HG02759 (cell line): ENCODE results near the gene ACTR10.
A peak's percentile ranks its signal among the peaks of the same experiment; 100 is the strongest.

Experiments
- ATAC-seq: cut with Tn5 transposase; IDR thresholded peaks from one replicate; pipeline ENCODE4 v1.9.1; 2021; ENCODE audit warnings: mild to moderate bottlenecking, moderate library complexity; ENCODE audit not compliant: unreplicated experiment

Gene ACTR10

GRCh38 chr14:58199726-58200479 is at the start of gene ACTR10:
Gene ACTR10 (plus strand): TSS chr14:58200149. CDS start chr14:58200218, 69 bp downstream.
- ATAC-seq: peak; percentile 93

GRCh38 chr14:58150243-58150805 is 49.6 kb upstream of the ACTR10 start:
- ATAC-seq: no peak

GRCh38 chr14:58151133-58152013 is 48.6 kb upstream of the ACTR10 start:
- ATAC-seq: peak; percentile 55

GRCh38 chr14:58152014-58152857 is 47.7 kb upstream of the ACTR10 start, which contains the start of gene ARMH4:
Gene ARMH4 (minus strand): TSS chr14:58152213. CDS start chr14:58139358, 12,855 bp downstream.
- ATAC-seq: peak; percentile 97

- no peak for ATAC-seq
Measured at GRCh38 chr14:58160561-58160960, 39.4 kb upstream of the ACTR10 start.

GRCh38 chr14:58166005-58166983 is 33.7 kb upstream of the ACTR10 start:
- no peak for ATAC-seq

GRCh38 chr14:58167057-58167456 is 32.9 kb upstream of the ACTR10 start:
- no peak for ATAC-seq

- no peak for ATAC-seq
Measured at GRCh38 chr14:58167891-58168290, 32.1 kb upstream of the ACTR10 start.

- peak; percentile 97 for ATAC-seq
Measured at GRCh38 chr14:58171090-58171489, 28.9 kb upstream of the ACTR10 start.

GRCh38 chr14:58177125-58177524 is 22.8 kb upstream of the ACTR10 start:
- ATAC-seq: no peak

GRCh38 chr14:58189176-58189575 is 10.8 kb upstream of the ACTR10 start:
- ATAC-seq: no peak

GRCh38 chr14:58191763-58192601 is 8.0 kb upstream of the ACTR10 start:
- no peak for ATAC-seq

- no peak for ATAC-seq
Measured at GRCh38 chr14:58193542-58193941, 6.4 kb upstream of the ACTR10 start.

- ATAC-seq: no peak
Measured at GRCh38 chr14:58196198-58196597, 3.8 kb upstream of the ACTR10 start.

- ATAC-seq: no peak
Measured at GRCh38 chr14:58198086-58198485, 1.9 kb upstream of the ACTR10 start.

GRCh38 chr14:58200480-58200841 is 512 bp downstream of the ACTR10 start:
- ATAC-seq: peak; percentile 7

GRCh38 chr14:58200846-58201245 is 897 bp downstream of the ACTR10 start:
- no peak for ATAC-seq

- ATAC-seq: no peak
Measured at GRCh38 chr14:58213176-58213575, 13.2 kb downstream of the ACTR10 start.
